ENCODE data around the gene TGFBR2. TPM values are rescaled to one million over a fixed set of nuclear protein-coding genes. Genes with fewer than 3 reads are reported as not detected.

TGFBR2 gene
- total RNA-seq, 1 donor from 2014 or later: 289 TPM

DNA sequence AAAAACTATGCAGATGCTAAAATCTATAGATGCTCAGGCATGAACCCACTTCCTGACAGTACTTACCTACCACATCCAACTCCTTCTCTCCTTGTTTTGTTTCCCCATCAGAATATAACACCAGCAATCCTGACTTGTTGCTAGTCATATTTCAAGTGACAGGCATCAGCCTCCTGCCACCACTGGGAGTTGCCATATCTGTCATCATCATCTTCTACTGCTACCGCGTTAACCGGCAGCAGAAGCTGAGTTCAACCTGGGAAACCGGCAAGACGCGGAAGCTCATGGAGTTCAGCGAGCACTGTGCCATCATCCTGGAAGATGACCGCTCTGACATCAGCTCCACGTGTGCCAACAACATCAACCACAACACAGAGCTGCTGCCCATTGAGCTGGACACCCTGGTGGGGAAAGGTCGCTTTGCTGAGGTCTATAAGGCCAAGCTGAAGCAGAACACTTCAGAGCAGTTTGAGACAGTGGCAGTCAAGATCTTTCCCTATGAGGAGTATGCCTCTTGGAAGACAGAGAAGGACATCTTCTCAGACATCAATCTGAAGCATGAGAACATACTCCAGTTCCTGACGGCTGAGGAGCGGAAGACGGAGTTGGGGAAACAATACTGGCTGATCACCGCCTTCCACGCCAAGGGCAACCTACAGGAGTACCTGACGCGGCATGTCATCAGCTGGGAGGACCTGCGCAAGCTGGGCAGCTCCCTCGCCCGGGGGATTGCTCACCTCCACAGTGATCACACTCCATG is 65.3 kb downstream of the TGFBR2 start:
- DNase-seq: no peak
- H3K9me3 ChIP-seq: no peaks in the 10 kb centered on the region
- peaks cover 59% of the 10 kb centered on the region for H3K4me1 ChIP-seq
- H3K27me3 ChIP-seq (ENCODE audit: low read depth): no peaks in the 10 kb centered on the region
- TF ChIP-seq, protein P1, sequence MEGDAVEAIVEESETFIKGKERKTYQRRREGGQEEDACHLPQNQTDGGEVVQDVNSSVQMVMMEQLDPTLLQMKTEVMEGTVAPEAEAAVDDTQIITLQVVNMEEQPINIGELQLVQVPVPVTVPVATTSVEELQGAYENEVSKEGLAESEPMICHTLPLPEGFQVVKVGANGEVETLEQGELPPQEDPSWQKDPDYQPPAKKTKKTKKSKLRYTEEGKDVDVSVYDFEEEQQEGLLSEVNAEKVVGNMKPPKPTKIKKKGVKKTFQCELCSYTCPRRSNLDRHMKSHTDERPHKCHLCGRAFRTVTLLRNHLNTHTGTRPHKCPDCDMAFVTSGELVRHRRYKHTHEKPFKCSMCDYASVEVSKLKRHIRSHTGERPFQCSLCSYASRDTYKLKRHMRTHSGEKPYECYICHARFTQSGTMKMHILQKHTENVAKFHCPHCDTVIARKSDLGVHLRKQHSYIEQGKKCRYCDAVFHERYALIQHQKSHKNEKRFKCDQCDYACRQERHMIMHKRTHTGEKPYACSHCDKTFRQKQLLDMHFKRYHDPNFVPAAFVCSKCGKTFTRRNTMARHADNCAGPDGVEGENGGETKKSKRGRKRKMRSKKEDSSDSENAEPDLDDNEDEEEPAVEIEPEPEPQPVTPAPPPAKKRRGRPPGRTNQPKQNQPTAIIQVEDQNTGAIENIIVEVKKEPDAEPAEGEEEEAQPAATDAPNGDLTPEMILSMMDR (IDR thresholded peaks at IDR 0.05): no peak
- peaks cover 75% of the 10 kb centered on the region for H3K36me3 ChIP-seq
- H3K27ac ChIP-seq: no peak overlapping the region
- peak; percentile 3 to 12 for ATAC-seq
- H3K4me3 ChIP-seq: no peak overlapping the region
- intact Hi-C loops (cut with DNase I): no loop called here

DNA sequence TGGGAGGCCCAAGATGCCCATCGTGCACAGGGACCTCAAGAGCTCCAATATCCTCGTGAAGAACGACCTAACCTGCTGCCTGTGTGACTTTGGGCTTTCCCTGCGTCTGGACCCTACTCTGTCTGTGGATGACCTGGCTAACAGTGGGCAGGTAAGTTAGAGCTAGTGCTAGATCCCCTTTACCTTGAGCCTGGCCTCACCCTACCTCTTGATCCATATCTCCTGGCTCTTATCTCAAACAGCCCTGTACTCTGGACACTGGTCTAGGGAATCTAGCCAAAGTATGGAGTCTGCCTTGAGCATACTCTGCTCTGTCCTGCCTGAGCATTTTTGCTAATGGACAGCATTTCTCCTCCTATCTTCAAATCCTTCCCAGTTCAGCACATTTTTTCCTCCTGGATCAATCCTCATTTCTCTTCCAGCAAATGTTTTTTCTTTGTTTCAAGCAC is 65.9 kb downstream of the TGFBR2 start:
- DNase-seq (no peak), ATAC-seq (peak; percentile 14 to 27)
- intact Hi-C loops (cut with DNase I): no loop called here
- Histone ChIP-seq H3K9me3 (no peaks in the 10 kb centered on the region), H3K4me1 (peaks cover 59% of the 10 kb centered on the region), H3K27me3 (ENCODE audit: low read depth) (no peaks in the 10 kb centered on the region), H3K27ac (peak overlapping the region; percentile 32), H3K36me3 (peaks cover 81% of the 10 kb centered on the region), H3K4me3 (no peak overlapping the region)
- TF ChIP-seq, protein P1 (IDR thresholded peaks at IDR 0.05): no peak

DNA sequence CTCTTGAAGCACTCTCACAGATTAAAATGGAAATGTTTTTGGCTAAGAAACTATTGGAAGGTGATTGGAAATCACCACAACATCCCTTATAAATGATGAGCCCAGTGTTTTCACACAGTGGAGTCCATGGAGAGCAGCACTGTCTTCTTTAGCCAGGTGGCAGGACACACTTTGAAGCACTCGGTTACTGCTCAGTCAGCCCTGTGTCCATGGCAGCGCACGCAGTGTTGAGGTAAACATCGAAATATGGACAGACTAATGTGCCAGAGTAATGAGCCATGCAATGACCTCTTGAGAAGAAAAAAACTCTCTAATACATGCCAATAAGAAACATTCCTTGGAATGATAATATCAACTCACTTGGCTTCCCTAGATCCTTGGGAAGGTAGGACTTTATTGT is 66.6 kb downstream of the TGFBR2 start:
- no peak for DNase-seq
- peak; percentile 47 to 62 for ATAC-seq
- intact Hi-C loops (cut with DNase I): no loop called here
- H3K4me1 ChIP-seq: peaks cover 53% of the 10 kb centered on the region
- H3K27me3 ChIP-seq (ENCODE audit: low read depth): no peaks in the 10 kb centered on the region
- no peak overlapping the region for H3K4me3 ChIP-seq
- H3K36me3 ChIP-seq: peaks cover 88% of the 10 kb centered on the region
- H3K9me3 ChIP-seq: no peaks in the 10 kb centered on the region
- H3K27ac ChIP-seq: peak overlapping the region; percentile 32
- TF ChIP-seq, protein P1 (IDR thresholded peaks at IDR 0.05): no peak

DNA sequence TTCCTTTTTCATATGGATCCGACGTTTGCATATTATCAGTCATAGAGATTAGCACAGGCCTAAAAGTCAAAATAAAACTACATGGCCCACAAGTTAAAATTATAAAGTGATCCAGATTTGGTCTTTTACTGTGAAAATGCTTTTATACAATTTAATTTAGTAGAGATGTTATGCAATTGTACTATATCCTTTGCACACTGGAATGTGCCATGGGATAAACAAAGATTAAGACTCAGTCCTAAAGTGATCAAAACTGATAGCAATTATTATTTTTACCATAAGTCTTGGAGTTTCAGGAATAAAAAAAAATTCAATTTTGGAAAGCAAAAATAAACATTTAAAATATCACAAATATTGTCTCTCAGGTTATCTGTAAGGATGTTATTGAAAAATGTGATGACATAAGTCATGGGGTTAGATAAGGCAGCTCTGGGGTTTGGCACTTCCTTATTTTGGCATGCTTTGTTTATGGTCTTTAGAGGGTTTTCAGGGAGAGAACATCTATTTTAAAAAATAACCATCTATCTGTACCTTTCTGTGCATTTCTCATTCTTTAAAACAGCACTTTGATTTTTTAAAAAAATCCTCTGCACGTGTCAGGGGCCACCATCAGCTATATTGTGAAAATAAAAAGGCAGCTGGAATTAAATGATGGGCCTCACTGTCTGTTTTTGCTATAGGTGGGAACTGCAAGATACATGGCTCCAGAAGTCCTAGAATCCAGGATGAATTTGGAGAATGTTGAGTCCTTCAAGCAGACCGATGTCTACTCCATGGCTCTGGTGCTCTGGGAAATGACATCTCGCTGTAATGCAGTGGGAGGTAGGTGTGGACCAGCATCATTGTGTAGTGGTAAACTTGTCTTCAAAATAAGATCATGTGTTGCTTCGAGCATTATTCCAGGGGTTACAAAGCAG is 67.3 kb downstream of the TGFBR2 start:
- ATAC-seq (no peak), DNase-seq (no peak)
- H3K27me3 ChIP-seq (ENCODE audit: low read depth): no peaks in the 10 kb centered on the region
- H3K27ac ChIP-seq: peak overlapping the region; percentile 32
- intact Hi-C loops (cut with DNase I): no loop called here
- H3K4me3 ChIP-seq: no peak overlapping the region
- H3K9me3 ChIP-seq: no peaks in the 10 kb centered on the region
- TF ChIP-seq, protein P1 (IDR thresholded peaks at IDR 0.05): no peak
- H3K4me1 ChIP-seq: peaks cover 45% of the 10 kb centered on the region
- H3K36me3 ChIP-seq: peaks cover 95% of the 10 kb centered on the region

DNA sequence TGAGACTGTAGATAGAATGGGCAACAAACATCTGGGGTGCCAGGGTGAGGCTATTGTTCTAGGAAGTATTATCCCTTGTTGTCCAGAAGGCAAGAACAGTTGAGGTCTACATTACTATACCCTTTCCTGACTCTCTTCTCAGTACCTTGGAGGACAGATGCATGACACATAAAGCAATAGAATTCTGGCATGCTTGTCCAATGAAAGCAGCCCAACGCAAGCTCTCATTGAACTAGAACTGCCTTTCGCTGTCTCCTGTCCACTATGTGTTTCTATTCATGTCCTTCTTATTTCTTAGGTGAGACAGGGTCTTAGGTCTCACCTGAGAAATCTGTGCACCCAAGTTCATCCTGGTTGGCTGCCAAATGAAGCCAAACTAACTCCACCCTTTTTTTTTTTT is 68.6 kb downstream of the TGFBR2 start:
- ATAC-seq: peak in 1 of 2 donors; percentile 3

More for the DNA sequence above, 68.6 kb downstream of the TGFBR2 start:
- H3K9me3 ChIP-seq: no peaks in the 10 kb centered on the region
- H3K36me3 ChIP-seq: peaks cover 100% of the 10 kb centered on the region
- H3K27me3 ChIP-seq (ENCODE audit: low read depth): no peaks in the 10 kb centered on the region
- no peak overlapping the region for H3K4me3 ChIP-seq
- intact Hi-C loops (cut with DNase I): no loop called here
- TF ChIP-seq, protein P1 (IDR thresholded peaks at IDR 0.05): no peak
- peaks cover 54% of the 10 kb centered on the region for H3K4me1 ChIP-seq
- H3K27ac ChIP-seq: no peak overlapping the region
- no peak for DNase-seq

Measured in lower lobe of right lung (tissue), 2 donors.